Measurements from ENCODE around the gene CNTN4. TPM values are rescaled to one million over a fixed set of nuclear protein-coding genes. Genes with fewer than 3 reads are reported as not detected.

CNTN4 gene
- total and polyA plus RNA-seq, 2 of the 8 experiments (the other 6 are each of a cell fraction or from before 2014, with no cell fraction given) = 0.41 to 2.2 TPM

DNA sequence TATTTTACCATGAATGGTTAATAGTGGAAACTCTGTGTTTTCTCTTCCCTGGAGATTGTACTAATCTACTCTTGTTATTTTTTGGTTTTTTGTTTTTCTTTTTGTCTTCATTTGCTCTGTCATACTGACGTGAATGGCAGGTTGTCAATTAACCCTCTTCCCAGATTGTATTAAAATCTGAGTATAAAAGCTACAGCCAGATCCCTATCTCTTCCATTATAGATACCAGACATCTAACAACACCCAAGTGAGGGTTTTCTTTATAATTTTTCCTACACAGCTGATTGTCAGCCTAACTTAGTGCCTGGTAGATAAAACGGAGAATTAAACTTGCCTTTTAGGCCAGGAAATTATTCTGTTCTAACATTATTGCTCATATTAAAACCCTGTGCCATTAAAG lies 848.9 kb downstream of the CNTN4 start:
- H2BK15ac ChIP-seq (ENCODE audit: low read length) = no peak overlapping the region
- H3K4me2 ChIP-seq (ENCODE audit: insufficient read depth in 1 of 2, low read depth in 2 of 2, low read length in 2 of 2) = no peak overlapping the region
- no peak overlapping the region for H2BK12ac ChIP-seq (ENCODE audit: low read depth, low read length)
- no peaks in the 10 kb centered on the region for H3K79me1 ChIP-seq (ENCODE audit: low read depth, low read length)
- H4K20me1 ChIP-seq (replicated peaks in 1 of 2; ENCODE audit: control insufficient read depth in 1 of 2, insufficient read depth in 2 of 2, low read length in 2 of 2) = no peaks in the 10 kb centered on the region
- 80% methylated on average over 2 of the region's 2 CpGs; no CpG with 5 or more reads in 1 of the 2 experiments for WGBS, 2 experiments (ENCODE audit: extremely low coverage in 1 of 2, insufficient coverage in 1 of 2, insufficient read length in 1 of 2, insufficient replicate concordance in 2 of 2, low coverage in 1 of 2, low lambda C conversion rate in 2 of 2, missing lambda C conversion rate in 1 of 2)
- no peak overlapping the region for H2BK5ac ChIP-seq (ENCODE audit: low read depth, low read length)
- no peak overlapping the region for H2AFZ ChIP-seq (ENCODE audit: low read length)
- H3K14ac ChIP-seq (ENCODE audit: insufficient read length) = no peak overlapping the region
- H2BK120ac ChIP-seq (replicated peaks; ENCODE audit: low read depth, low read length) = no peak overlapping the region
- ChIA-PET POLR2A (ENCODE audit: partially characterized antibody) (no interaction called here), CTCF (ENCODE audit: partially characterized antibody) (interaction anchor here (0.6 to 2.4 kb wide), 4 partner anchors 11 to 796 kb away, joined by 4 to 13 read pairs (median 6); no protein-coding TSS in a partner anchor)
- no peaks in the 10 kb centered on the region for H3K27me3 ChIP-seq (replicated peaks in 1 of 4; ENCODE audit: control insufficient read depth in 3 of 4, extremely low read depth in 1 of 4, insufficient read depth in 3 of 4, low read length in 3 of 4)
- H3K9ac ChIP-seq (replicated peaks in 1 of 4; ENCODE audit: extremely low read depth in 1 of 4, low read depth in 3 of 4, low read length in 3 of 4) = no peak overlapping the region
- no peak overlapping the region for H3K56ac ChIP-seq (replicated peaks; ENCODE audit: insufficient read length, low read depth, low read length)
- H4K5ac ChIP-seq (ENCODE audit: insufficient read length, low read depth, low read length) = no peak overlapping the region
- no peak overlapping the region for H3K4me3 ChIP-seq (ENCODE audit: extremely low read depth in 1 of 4, insufficient read depth in 2 of 4, low read depth in 3 of 4, low read length in 4 of 4)
- no peak overlapping the region for H4K8ac ChIP-seq (ENCODE audit: extremely low read depth, insufficient read depth, low read length)
- H3K4ac ChIP-seq (replicated peaks; ENCODE audit: insufficient read length, low read depth, low read length) = no peak overlapping the region
- no peaks in the 10 kb centered on the region for H3K9me3 ChIP-seq (ENCODE audit: insufficient read depth in 2 of 2, low read depth in 1 of 2, low read length in 1 of 2)
- no peak overlapping the region for H3K18ac ChIP-seq (ENCODE audit: extremely low read depth, low read length)
- no peak for FAIRE-seq
- no peaks in the 10 kb centered on the region for H3K4me1 ChIP-seq (replicated peaks in 1 of 4; ENCODE audit: control insufficient read depth in 3 of 4, insufficient read depth in 4 of 4, low read length in 3 of 4)
- no peak for TF ChIP-seq JUN (IDR thresholded peaks at IDR 0.05; ENCODE audit: low read depth, low read length)
- H3K23me2 ChIP-seq (ENCODE audit: low read depth, low read length) = no peaks in the 10 kb centered on the region
- H2AK5ac ChIP-seq (ENCODE audit: low read depth, low read length) = no peak overlapping the region
- no peak overlapping the region for H3K23ac ChIP-seq (ENCODE audit: insufficient read length)
- no peak overlapping the region for H4K91ac ChIP-seq (replicated peaks; ENCODE audit: insufficient read length, low read length)
- H3K79me2 ChIP-seq (ENCODE audit: control insufficient read depth in 1 of 2, insufficient read depth in 2 of 2, low read length in 2 of 2) = no peaks in the 10 kb centered on the region
- H3K27ac ChIP-seq (ENCODE audit: low read depth, low read length) = no peak overlapping the region
- DNase-seq (ENCODE audit: low read depth in 1 of 2, low spot score in 2 of 2) = no peak
- H3K36me3 ChIP-seq (ENCODE audit: control insufficient read depth in 2 of 4, insufficient read depth in 4 of 4, low read length in 3 of 4) = no peaks in the 10 kb centered on the region
- H2BK20ac ChIP-seq (ENCODE audit: low read length) = no peak overlapping the region
